GM10248 (cell line): ENCODE results near the gene RGPD3.
"Not testable (repeated sequence)": the region's sequence is repeated elsewhere in the genome, so short reads cannot be mapped to it uniquely, and the experiment has no call there.

ENCODE experiments used
- CTCF ChIA-PET: fragments of 300-600 bp; sonication (Branson Sonifier 250); formaldehyde crosslinking; extraction: SDS; loops from one replicate; lab custom pipeline; 2021; ENCODE audit warnings: antibody characterized with exemption; lab: Yijun Ruan, JAX
- POLR2A ChIA-PET: fragments of 350-650 bp; sonication (Branson Sonifier 250); formaldehyde crosslinking; extraction: SDS; loops from one replicate; lab custom pipeline; 2020; ENCODE audit warnings: antibody characterized with exemption; lab: Yijun Ruan, JAX
- DNase-seq: peaks from one replicate; pipeline ENCODE4 v3.0.0; 2012; ENCODE audit errors: extremely low spot score
- TF ChIP-seq, protein P1 (sequence below): IDR thresholded peaks from 2 replicates; pipeline ENCODE4 v1.5.1; 2012; ENCODE audit warnings: mild to moderate bottlenecking, low read depth; ENCODE audit errors: extremely low read depth, missing control alignments, control extremely low read depth

Gene RGPD3

GRCh38 chr2:106468107-106468506 is at the start of gene RGPD3:
TSS of gene RGPD3 (minus strand) at chr2:106468413. CDS start at chr2:106468288, 125 bp downstream.
- POLR2A ChIA-PET, DNase-seq, CTCF ChIA-PET: not testable (repeated sequence)

DNA sequence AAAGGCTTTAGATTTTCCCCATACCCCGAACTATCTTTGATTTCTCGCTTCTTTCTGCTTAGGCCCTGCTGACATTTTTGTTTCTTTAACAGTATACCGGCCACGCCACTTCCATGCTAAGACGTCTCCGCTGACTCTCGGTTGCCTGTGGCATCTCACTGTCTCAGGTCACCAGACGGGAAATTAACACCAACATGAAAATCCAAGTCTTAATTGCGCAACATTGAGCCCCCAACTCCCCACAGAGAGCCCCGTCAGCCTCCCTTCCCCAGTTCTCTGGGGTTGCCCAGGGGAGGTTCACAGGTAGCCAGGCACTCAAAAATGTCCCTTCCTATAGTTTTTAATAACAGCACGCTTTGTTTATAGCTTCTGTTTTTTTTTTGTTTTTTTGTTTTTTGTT is 49.1 kb upstream of the RGPD3 start:
- ChIA-PET POLR2A (no interaction called here), CTCF (interaction anchor here (1.7 kb wide), 1 partner anchor 22 kb away, joined by 3 read pairs; no protein-coding TSS in a partner anchor)
- TF ChIP-seq, protein P1, sequence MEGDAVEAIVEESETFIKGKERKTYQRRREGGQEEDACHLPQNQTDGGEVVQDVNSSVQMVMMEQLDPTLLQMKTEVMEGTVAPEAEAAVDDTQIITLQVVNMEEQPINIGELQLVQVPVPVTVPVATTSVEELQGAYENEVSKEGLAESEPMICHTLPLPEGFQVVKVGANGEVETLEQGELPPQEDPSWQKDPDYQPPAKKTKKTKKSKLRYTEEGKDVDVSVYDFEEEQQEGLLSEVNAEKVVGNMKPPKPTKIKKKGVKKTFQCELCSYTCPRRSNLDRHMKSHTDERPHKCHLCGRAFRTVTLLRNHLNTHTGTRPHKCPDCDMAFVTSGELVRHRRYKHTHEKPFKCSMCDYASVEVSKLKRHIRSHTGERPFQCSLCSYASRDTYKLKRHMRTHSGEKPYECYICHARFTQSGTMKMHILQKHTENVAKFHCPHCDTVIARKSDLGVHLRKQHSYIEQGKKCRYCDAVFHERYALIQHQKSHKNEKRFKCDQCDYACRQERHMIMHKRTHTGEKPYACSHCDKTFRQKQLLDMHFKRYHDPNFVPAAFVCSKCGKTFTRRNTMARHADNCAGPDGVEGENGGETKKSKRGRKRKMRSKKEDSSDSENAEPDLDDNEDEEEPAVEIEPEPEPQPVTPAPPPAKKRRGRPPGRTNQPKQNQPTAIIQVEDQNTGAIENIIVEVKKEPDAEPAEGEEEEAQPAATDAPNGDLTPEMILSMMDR = no peak
- no peak for DNase-seq

- TF ChIP-seq, protein P1 = no peak
- ChIA-PET CTCF (interaction anchor here (1.7 kb wide), 1 partner anchor 22 kb away, joined by 3 read pairs; no protein-coding TSS in a partner anchor), POLR2A (no interaction called here)
- no peak for DNase-seq
Measured at GRCh38 chr2:106516864-106517263, 48.7 kb upstream of the RGPD3 start.

GRCh38 chr2:106516436-106516835 is 48.2 kb upstream of the RGPD3 start:
- ChIA-PET CTCF (interaction anchor here (1.7 kb wide), 1 partner anchor 23 kb away, joined by 3 read pairs; no protein-coding TSS in a partner anchor), POLR2A (no interaction called here)
- TF ChIP-seq, protein P1 = no peak
- DNase-seq = no peak

DNA sequence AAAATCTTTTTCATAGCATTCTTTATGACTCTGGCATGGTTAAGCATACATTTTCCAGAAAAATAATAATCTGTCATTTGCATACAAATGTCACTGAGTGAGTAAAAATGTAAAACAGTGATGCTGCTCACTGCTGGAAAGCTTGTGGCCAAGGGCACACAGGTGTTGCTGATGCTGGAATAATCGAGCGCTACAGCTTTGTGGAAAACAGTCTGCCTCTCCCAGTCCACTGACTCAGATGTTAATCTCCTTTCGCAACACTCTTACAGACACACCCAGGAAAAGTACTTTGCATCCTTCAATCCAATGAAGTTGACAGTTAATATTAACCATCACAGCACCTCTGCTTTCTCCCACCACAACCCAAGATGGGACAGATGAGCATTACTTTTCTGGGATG is 46.6 kb upstream of the RGPD3 start:
- CTCF ChIA-PET = not testable (repeated sequence)

DNA sequence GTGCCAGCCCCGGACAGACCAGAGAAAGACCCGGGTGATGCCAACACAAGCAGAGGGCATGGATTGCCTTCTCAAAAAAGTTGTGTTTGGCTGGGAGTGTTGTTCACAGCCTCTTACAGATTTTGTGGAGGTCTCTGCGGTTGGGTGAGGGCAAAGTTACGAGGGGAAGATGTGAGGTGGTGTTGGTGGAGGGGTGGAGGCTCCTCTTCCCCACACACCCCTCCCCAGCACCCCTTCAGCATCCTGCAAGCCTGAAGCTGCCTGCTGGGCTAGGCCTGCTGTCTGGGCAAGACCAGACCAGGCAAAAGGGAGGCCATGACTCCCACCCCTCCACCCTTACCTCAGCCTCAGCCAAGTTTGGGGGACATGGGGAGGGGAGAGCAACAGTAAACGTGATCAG is 45.2 kb upstream of the RGPD3 start:
- POLR2A ChIA-PET, CTCF ChIA-PET, DNase-seq: not testable (repeated sequence)

More for the DNA sequence above, 46.6 kb upstream of the RGPD3 start:
- POLR2A ChIA-PET, DNase-seq: not testable (repeated sequence)

- CTCF ChIA-PET, DNase-seq, POLR2A ChIA-PET: not testable (repeated sequence)
Measured at GRCh38 chr2:106511934-106512333, 43.7 kb upstream of the RGPD3 start.

DNA sequence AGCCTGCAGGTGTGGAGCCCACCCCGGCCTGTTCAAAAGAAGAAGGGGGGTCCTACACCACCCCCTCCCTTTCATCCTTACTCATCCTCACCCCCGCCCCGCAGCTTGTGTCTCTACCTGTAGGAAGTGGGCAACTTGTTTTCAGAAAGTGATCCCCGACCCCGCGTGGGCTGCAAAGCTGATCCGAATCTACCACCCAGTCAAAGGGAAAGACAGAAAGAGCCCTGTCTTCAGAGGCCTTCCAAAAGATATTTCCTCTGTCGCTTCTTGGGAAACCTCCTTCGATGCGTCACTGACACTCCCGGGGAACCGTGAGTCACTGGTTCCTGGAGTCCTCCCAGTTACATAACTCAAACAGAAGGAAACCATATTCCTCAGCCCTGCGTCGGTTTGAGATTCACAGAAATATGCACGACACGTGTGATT is 43.3 kb upstream of the RGPD3 start:
- CTCF ChIA-PET = not testable (repeated sequence)

DNA sequence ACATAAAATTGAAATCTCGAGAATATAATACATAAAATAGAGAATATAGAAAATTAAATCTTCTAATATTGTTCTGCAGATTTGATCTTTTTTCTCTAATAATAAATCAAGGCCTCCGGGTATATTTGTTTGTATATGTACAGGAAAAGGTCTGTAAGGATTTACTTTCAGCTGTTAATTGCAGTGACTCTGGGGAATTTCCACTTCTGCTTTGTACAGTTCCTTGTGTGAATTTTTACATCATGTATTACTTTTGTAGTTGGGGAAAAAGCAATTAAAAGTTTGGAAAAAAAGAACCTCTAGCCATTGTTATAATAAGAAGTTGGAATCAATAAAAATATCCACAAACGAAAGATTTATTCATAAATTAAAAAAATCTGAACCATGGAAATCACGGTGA is 42.6 kb upstream of the RGPD3 start:
- DNase-seq, POLR2A ChIA-PET, CTCF ChIA-PET: not testable (repeated sequence)

More for the DNA sequence above, 43.3 kb upstream of the RGPD3 start:
- POLR2A ChIA-PET, DNase-seq: not testable (repeated sequence)

DNA sequence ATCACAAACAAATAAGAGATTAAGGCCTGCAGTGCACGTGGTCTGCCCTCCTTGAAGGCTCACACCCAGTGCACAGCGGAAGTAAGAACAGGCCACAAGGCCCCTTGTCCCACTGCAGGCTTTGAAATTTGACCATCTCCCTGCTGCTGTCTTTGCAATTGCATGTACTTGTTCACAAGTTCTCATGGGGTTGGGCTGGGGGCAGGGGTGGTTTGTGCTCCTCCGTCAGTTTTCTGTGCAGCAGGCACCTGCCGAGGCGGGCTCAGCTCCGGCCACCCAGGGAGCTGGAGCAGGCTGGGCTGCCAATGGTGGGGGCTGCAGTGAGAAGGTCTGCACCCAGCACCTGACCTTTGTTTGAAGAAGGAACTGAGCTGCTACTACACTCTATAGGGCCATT is 41.2 kb upstream of the RGPD3 start:
- CTCF ChIA-PET, POLR2A ChIA-PET, DNase-seq: not testable (repeated sequence)

GRCh38 chr2:106508660-106509373 is 40.6 kb upstream of the RGPD3 start:
- DNase-seq, CTCF ChIA-PET, POLR2A ChIA-PET: not testable (repeated sequence)

GRCh38 chr2:106506002-106506687 is 37.9 kb upstream of the RGPD3 start:
- CTCF ChIA-PET, POLR2A ChIA-PET, DNase-seq: not testable (repeated sequence)

DNA sequence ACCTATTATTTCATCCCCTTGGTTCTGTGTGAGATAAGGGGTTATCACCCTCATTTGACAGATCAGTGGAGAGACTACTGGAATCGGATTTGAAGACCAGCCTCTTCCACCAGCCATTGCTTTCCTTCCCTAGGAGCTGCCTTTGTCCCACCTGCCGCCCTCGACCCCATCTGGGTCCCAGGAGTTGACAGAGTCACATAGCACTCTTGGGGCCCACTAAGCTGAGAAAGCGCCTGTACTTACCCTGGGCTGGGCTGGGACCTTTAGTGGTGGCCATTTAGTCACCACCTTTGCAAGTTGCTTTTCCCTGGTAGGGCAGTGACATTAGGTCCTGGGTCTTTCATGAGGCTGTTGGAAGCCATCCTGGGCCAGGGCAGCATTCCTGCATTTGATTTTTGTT is 36.6 kb upstream of the RGPD3 start:
- DNase-seq, POLR2A ChIA-PET, CTCF ChIA-PET: not testable (repeated sequence)

- POLR2A ChIA-PET, CTCF ChIA-PET, DNase-seq: not testable (repeated sequence)
Measured at GRCh38 chr2:106504192-106504591, 36.0 kb upstream of the RGPD3 start.

GRCh38 chr2:106502351-106502750 is 34.1 kb upstream of the RGPD3 start:
- POLR2A ChIA-PET, DNase-seq, CTCF ChIA-PET: not testable (repeated sequence)
